Measurements from ENCODE around the gene GORASP2. TPM values are rescaled to one million over a fixed set of nuclear protein-coding genes. Genes with fewer than 3 reads are reported as not detected.

GORASP2 gene
- total RNA-seq, 1 experiment from 2014 or later: 40.0 TPM

DNA sequence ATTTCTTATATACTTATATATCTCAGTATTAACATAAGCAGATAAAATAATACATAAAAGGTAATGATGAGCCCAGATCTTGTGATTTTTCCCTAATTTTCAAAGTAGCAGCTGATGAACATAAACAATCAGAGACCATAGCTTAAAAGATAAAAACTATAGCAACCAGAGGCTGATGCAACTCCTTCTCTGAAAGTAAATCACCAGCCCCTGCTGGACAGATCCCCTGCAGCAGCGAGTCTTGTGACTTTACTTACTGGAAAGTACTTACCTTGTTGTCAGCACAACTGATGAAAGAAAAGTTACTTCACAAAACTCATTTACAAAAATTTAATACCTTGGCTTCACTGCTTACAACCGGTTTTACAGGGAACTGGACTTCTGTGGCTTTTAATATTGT lies 67.3 kb downstream of the GORASP2 start:
- no peak for DNase-seq (ENCODE audit: low read depth)

GRCh38 chr2:170997893-170998597 lies 69.0 kb downstream of the GORASP2 start:
- DNase-seq (ENCODE audit: low read depth): no peak

- DNase-seq (ENCODE audit: low read depth): no peak
These were observed 70.6 kb downstream of the GORASP2 start for GRCh38 chr2:170999654-171000053.

- no peak for DNase-seq (ENCODE audit: low read depth)
These were observed 75.3 kb downstream of the GORASP2 start for GRCh38 chr2:171004363-171004762.

GRCh38 chr2:171004833-171005232 lies 75.8 kb downstream of the GORASP2 start:
- no peak for DNase-seq (ENCODE audit: low read depth)

DNA sequence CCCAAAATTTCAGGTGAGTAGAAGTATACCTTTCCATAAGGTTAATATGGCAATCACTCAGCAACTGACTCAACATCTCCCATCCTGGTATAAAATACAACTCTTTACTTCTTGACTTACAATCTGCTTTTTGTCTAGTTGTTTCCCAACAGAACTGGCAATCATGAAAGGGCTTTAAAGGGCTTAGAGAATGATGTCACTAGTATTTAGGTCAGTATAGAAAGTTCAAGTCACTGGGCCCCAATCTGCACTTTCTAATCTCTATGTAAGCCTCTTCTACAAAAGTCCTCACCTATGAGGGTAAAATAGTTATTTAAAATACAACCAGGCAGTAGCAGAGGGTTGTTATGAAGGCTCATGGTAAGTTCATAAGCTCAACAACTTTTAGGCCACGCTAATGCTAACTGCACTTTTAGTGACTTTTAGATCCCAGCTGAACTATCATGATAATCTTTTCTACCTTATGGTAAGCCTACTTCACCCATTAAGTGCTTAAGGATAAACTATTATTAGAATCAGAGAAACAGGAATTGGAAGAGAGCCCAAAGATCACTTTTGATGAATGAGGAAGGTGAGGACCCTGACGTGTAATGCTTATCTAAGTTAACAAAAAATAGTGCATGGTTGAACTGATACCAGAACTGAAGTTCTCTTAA lies 79.6 kb downstream of the GORASP2 start:
- no peak for DNase-seq (ENCODE audit: low read depth)

GRCh38 chr2:171009386-171009785 lies 80.3 kb downstream of the GORASP2 start:
- no peak for DNase-seq (ENCODE audit: low read depth)

- DNase-seq (ENCODE audit: low read depth): no peak
These were observed 84.8 kb downstream of the GORASP2 start for GRCh38 chr2:171013851-171014250.

GRCh38 chr2:171016125-171016524 lies 87.1 kb downstream of the GORASP2 start:
- DNase-seq (ENCODE audit: low read depth): no peak

Other genes starting within 250 kb of the GORASP2 start
- not detected in 2 replicates for gene SP5, start 213.9 kb upstream of the GORASP2 start, total RNA-seq (2014; rRNA removed; shearing (Covaris generic))
- not detected in 2 replicates for gene ERICH2, start 158.9 kb upstream of the GORASP2 start, total RNA-seq (2014; rRNA removed; shearing (Covaris generic))
- 2.4 and 3.7 TPM in 2 replicates for gene GAD1, start 112.4 kb upstream of the GORASP2 start, total RNA-seq (2014; rRNA removed; shearing (Covaris generic))
- gene TLK1, start 231.6 kb downstream of the GORASP2 start, total RNA-seq (2014; rRNA removed; shearing (Covaris generic)): 6.9 and 11.7 TPM in 2 replicates

All from HT1080 (cell line).